HG03066 (cell line): ENCODE results near the gene PDE4D.

Source experiments
- ATAC-seq: cut with Tn5 transposase; IDR thresholded peaks from one replicate; pipeline ENCODE4 v1.9.1; 2021; ENCODE audit warnings: low read depth; ENCODE audit not compliant: unreplicated experiment

PDE4D gene

DNA sequence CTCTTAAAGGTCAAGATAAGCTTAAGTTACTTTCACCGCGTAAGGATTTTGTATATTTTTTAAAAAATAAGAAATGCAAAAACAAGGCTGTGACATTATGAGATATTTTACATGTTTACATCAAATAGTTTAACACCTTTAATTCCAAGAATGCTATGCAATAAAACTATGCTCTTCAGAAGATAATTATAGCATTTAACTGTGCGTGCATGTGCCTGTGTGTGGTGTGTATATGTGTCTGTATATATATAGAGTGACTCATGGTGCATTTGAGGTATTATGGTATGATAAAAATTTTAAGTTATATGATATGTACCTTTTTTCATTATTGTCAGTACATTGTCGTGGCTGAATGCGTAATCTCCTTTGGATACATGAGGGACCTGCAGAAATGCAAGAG is 539.3 kb downstream of the PDE4D start:
- ATAC-seq = no peak

DNA sequence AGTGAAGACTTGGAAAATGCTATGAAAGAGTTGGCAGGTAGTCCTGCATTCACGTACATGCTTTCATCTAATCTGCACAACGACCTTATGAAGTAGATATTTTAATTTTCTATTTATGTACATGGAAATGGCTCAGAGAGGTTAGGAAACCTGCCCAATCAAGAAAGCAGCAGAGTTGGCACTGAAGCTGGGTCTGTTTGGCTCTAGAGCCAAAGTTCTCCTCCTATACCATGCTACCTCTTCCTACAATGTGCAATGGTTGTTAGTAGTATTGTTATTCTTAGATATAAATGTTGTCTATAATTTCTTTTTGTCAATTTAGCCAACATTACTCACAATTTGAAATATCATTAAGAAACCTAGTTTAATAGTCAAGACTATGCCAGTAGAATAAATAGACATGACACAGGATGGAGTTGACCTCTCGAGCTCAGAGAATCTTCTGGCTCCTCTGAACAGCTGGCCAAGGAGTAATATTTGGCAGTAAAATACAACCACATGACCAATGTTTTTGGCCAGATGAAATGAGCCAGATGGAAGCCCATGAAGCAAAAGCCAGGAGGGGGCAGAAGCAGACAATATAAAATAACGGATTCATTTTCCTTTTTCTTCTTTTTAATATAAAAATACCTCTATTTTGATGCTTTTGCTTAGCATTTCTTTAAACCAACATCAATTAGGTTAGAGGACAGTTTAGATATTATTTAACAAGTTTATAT is 542.3 kb downstream of the PDE4D start:
- no peak for ATAC-seq

DNA sequence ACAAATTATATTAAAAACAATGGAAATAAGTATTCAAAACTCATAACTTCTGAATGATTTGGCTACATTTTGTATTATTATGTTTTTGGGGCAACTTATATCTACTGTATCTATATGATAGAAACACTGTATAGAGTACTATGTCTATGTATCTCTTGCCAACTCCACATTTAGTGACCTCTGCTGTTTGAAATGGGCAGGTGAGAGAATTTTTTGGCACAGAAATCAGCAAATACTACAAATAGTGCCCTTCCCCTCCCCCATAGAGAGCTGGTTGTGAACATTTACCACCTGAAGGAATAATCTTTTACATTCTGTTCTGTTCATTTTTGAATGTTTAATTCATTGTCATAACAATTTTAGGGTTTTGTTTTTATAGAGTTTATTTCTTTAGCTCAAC is 545.3 kb downstream of the PDE4D start:
- no peak for ATAC-seq

DNA sequence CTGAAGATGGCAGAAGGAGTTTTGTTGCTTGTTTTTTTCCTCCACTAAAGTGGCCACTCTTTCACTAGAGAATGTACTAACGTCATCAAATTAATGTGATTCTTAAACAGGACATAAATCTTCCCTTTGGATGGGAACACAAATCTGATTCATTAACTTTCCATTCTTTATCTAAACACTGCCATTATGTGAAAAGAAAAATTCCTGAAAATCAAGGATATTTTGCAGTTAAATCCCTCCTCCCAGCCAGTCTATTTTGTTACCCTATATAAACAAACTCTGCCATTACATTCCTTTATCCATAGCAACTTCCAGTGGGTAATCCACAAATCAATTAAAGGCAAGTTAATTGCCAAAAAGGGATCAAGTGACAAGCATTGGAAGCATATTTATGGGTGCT is 546.5 kb downstream of the PDE4D start:
- ATAC-seq = no peak

DNA sequence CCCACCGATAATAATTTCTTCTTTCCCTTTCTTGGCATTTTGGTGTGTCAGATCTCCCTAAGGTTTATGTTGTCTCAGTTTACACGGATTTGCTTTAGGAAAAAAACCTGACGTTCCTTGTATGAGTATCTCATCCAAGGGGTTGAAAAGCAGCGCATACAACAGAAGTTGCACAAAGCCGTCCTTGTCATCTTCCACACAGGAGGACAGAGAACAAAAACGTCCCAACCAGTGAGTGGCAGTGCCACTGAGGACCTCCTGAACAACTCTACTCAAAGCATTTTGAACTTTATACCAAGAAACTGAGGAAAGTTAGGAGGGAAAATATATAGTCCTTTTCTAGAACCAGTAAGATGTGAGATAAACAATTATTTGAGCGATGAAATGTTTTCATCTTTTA is 547.0 kb downstream of the PDE4D start:
- ATAC-seq = no peak

DNA sequence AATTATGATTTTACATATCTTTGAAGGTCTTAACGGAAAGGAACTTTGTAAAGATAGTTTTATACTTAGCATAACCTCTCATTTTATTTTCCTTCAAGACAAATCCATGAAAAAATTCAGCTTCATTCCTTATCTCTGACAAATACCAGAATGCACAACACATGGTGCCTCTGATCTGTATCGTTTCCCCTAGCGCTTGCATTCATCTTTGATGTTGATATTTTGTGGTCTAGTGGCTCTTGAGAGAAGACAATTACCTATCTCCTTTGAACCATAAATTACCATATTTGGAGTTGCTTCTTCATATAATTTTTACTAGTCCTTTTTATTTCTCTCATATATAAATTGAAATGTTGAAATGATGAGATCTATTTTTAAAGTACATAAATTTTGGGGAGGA is 551.3 kb downstream of the PDE4D start:
- ATAC-seq = no peak

DNA sequence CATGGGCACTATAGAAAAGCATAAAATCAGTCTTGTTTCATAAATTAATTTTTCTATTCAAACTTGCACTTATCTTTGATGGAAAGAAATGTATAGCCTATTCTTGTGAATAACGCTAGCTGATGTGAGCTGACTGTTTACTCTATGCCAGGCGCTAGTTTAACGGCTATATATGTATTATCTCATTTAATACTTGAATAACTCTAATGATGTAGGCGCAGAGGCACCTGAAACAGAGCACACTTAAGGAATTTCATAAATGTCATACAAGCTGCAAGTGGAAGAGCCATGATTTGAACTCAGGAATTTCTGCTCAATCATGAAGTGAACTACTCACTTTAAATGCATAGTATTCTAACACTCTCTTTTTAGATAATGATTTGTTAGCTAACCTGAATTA is 551.8 kb downstream of the PDE4D start:
- no peak for ATAC-seq

DNA sequence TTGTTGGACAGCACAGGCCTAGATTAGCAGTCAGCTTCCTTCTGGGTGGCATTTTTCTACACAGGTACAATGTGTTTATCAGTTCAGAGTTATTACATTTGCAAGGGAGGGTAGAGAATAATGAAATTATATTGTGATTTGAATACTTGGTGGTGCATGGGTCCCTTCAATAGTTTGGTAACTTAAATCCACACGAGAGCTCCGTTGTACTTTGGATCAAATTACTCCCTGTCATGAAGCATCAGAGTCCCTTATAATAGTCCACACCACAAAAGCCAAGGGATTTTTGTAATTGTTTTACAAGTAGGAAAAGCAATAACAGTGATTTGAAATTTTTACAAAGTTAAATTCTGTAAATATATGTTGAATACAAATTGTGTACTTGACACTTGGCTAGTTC is 552.4 kb downstream of the PDE4D start:
- no peak for ATAC-seq

DNA sequence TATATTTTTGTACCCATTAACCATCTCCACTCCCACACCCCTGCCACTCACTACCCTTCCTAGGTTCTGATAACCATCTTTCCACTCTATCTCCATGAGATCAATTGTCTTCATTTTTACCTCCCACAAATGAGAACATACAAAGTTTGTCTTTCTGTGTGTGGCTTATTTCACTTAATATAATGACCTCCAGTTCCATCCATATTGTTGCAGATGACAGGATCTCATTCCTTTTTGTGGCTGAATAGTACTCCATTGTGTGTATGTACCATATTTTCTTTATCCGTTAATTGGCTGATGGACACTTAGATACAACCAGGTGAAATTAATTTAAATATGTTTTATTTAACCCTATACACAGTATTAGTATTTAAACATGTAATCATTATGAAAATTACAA is 552.9 kb downstream of the PDE4D start:
- ATAC-seq = no peak

DNA sequence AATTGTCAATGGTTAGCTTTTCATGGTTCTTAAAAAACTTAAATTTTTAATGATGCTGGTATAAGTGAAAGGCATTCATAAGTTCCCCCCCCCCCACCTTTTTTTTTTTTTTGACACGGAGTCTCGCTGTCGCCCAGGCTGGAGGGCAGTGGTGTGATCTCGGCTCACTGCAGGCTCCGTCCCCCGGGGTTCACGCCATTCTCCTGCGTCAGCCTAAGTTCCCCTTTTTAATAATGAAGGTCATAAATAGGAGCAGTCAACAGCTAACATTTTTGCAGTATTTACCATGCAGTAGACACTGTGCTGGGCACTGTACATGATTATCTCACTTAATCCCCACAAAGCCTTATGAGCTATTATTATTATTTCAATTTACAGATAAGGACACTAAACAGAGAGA is 556.3 kb downstream of the PDE4D start:
- ATAC-seq = no peak

DNA sequence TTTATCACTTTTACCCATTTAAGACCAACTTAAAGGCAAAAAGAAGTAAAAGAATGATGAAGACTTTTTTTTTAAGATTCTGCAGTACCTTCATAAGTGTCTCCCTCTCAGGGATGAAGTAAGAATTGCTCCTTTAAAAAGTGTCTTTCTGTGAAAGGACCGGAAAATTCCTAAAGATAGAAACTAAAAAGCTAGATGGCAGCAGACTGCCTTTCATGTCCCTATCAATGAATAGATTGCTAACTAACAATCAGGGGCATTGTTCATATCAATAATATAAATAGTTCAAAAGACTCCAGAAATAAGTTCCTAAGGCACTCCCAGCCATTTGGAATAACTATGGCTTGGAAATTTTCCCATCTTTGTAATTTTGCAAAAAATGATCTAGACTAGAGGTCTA is 558.0 kb downstream of the PDE4D start:
- no peak for ATAC-seq

DNA sequence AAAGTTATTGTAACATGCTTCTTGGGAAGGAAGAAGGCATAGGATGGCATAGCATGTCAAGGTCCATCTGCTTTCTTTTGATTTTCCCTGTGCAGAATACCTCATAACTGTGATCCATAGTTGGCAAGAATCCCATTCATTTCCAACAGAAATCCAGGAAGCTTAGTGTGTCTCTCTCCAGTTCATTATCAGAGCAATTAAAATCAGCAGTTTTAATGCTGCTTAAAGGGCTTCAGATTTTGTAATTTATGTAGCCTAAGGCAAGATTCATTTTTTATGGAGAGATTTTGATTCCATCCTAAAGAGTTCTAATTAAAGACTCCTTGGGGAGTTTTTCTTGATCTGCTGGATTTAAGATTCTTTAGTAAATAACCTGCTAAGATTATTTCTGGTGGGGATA is 560.1 kb downstream of the PDE4D start:
- ATAC-seq = no peak

DNA sequence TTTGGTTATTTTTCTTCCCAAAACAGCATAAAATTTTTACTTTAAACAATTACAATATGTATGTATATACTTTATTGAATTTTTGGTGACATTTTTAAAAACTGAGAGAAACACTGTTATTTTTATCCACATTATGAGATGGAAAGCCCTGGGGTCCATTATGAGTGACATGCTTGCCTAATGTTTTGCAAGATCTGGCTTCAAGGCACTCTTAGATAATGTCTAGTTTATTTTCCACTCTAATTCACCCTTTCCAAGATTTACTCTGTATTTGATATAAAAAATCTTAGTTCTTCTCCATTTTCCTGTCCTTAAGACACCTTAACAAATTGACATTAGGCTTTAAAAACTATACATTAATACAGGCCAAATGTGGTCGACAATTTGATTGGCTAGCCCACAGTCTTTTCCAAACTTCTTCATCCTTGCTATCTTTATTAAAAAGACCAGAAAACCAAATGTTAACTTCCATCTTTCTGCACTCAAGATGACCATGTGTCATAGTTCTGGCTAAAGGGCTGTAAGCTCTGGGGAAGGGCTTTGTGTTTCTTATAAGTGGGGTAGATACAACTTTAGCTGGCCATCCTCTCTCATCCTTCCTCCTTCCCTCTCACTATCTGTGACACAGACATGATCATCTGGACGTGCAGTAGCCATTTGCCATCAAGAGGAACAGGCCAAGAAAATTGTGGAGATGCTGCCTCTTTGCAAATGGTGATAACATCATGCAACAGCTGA is 561.1 kb downstream of the PDE4D start:
- ATAC-seq = no peak

DNA sequence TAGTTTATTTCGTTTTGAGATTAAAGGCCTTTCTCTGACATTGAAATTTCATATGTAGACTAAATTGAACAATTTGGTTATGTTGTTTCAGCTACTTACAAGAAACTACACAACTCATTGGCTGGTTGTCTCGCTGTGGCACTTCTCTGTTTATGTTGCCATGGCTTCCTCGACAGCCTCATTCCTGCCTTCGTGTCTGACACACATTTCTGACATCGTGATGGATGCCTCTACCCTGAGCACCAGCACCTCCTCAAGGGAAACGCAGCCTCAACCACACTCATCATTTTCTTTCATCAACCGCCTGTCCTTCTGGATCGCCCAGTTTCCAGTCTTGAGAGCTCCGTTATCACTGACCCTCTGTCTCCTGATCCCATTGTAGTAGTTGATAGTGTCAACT is 562.8 kb downstream of the PDE4D start:
- ATAC-seq = no peak

DNA sequence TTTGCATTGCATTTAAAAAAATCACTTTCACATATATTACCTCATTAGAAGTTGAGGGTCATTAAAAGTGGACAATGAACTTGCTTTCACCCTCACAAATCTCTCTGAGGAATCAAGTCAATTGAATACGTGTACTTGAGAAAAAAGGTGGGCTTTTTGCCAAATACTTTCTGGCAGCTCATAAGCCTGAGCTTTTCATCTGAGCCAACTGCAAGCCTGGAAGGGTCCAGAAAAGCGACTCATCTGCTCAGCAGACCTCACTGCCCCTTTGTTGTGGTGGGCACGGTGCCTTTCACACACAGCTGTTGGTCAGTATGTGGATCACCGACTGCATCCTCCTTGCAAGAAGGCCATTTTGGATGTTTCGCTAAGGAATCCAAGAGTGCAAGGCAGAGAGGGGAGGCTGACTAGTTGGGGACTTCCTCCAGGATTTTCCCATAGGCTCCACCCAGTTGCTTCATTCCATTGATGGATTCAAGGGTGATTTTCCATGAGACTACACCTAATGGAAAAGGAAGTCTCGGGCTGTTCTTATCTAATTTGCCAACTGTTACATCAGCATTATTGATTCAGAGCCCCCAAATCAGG is 564.7 kb downstream of the PDE4D start:
- no peak for ATAC-seq

DNA sequence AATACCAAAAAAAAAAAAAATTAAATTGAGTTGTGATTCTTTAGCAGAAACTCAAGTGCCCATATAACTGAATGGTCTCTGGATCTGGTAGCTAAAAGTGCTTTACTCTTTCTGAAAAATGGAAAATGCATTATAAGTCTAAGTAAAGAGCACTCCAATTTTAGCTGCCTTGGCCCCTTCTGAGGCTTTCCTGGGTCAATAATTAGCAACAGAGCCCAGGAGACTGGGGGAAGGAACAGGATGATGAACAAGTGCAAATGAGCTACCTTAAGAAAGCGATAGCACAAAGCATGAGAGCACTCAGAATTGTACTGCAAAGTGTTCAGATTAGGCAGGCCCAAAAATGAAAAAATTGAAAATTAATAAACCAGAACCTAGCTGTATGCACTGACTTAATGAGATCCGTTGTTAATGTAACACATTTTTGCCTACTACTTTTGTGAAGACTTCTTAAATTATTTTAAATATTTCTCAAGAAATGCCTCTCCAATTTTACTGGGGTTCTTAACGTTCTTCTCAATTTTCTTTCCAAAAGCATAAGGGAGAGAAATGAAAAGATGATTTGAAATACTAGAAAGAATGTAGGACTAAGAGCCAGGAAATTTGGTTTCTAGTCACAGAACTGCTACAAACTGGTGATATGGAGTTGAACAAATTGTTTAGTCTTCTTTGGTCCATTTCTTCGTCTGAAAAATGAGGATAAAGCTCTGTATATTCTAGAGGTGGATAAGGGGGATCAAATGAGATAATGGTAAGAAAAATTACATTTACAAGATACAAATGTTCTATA is 566.1 kb downstream of the PDE4D start:
- ATAC-seq = no peak

DNA sequence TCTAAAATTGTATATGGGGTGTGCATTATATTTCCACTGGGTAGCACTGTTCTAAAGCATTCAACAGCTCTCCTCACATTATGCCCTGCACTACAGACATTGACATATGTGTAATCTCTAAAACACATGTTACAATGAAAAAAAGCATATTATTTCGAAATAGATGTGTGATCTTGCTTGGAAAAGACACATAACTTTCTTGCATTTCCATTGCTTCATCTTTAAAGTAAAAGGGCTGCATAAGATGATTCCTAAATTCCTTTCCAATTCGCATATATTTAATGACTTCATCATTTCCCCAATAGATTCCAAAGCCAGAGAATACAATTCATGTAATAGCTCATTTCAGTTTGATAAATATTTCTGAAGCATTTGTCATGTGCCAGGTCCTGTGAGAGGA is 566.9 kb downstream of the PDE4D start:
- ATAC-seq = no peak

DNA sequence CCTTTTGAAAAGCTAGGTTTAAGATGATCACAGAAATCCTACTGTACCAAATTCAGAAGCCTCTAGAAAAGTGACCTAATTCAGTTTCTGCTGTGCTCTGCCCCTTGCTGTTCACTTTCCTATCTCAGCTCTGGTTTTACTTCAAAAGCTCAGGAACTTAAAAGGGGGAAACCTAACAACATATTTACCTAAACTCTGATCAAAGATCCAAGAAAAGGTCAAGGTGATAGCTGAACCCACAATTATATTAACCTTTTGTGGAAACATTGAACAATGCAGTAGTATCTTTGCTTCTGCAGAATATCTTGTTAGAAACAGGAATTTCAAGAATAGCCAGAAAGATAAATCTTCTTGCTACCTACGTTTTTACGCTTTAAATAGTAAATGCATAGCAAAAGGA is 568.5 kb downstream of the PDE4D start:
- ATAC-seq = no peak

DNA sequence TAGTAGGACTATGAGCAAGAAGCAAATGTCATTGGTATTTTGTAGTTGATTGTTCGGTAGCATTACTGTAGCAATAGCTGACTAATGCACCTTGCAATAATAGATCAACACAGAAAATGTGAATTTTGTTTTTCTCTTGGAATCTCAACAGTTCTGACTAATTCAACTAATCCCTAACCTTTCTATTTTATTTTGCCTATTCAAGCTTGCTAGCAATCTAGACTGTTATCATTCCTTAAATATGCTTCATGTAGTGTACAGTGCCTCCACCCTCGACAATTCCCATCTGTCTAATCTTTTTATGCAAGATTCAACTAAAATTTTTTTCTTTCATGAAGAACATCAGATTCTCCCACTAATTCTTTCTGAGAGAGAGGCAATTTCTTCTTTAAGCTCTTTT is 570.6 kb downstream of the PDE4D start:
- ATAC-seq = no peak

DNA sequence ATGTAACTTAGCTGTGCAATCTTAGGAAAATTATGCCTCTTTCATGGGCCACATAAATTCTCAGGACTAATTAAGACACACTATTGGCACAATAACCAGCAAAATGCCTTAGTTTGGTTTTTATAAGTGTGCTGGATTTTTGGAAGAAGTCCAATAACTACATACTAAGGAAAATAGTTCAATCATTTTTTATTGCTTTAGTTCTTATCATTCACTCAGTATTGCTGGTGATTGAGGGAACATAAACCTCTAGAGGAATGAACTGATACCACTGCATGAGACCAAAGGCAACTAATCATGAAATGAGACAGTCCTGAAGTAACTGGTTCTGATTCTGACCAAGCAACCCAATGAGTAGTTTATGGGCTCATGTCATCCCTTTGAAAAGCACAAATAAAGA is 571.5 kb downstream of the PDE4D start:
- ATAC-seq = no peak

DNA sequence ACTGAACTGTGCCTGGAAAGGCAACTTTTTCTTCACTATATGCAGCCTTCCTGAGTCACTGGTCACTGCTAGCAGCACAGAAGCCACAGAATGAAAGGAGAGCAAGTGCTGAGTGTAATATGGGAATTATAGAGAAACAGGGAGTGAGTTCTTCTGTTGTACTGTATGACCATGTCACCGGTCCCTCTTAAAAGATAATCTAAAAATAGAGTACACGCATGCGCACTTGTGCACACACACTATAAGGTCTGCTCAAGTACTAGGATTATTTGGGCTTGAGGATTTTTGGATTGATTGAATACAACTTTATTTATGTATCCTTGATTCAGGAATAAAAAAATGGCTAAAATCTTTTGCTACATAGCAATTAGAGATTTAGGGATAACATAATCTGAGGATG is 571.9 kb downstream of the PDE4D start:
- ATAC-seq = no peak
